A673 (cell line): ENCODE data around the gene SNED1.

Experiments used
- EZH2 ChIP-seq: fragments of 200-600 bp; sonication (generic); IDR thresholded peaks from 2 replicates; pipeline ENCODE4 v1.6.1; 2017; ENCODE audit warnings: borderline replicate concordance, low read depth, mild to moderate bottlenecking, mixed read lengths, antibody characterized with exemption, low read length; ENCODE audit not compliant: poor library complexity, severe bottlenecking
- TF ChIP-seq, protein P1 (sequence below): fragments of 300-800, 200-600 bp; sonication (generic); conservative IDR thresholded peaks from 2 replicates; pipeline ENCODE4 v1.5.1; 2017; ENCODE audit warnings: low read depth, mild to moderate bottlenecking, antibody characterized with exemption, low read length, moderate library complexity, mixed read lengths

DNA sequence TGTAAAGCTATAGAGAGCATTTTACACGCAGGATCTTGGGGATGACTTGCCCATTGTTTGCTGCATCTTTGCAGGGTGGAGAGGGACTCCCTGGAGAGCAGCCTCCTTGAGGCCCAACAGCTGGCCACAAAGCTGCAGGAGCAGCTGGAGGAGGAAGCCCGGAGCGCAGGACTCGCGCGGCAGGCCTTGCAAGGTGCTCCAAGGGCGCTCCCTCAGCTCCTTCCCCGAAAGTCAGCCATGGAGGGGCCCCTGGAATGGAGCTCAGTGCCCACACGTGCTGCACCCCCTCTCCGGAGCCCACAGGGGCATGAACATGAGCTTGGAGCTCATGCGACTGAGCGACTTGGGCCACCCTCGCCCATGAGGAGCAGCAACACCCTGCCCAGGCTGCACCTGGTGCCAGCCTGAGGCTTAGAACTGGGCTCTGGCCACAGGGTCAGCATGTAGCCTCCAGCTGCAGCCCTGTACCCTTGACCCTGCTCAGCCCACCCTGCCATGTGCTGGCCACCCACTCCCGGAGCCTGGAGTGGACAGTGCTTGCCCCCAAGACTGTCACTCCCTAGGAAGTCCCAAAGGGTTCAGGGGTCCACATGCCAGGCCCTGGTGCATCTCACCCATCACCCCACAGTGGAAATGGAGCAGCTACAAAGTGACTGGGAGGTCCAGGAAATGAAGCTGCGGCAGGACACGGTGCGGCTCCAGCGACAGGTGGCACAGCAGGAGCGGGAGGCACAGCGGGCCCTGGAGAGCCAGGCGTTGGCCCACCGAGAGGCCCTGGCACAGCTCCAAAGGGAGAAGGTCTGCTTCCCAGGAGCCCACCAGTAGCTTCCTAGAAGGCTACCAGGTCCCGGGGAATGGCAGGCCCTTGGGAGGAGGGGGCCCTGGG lies 49.3 kb upstream of the SNED1 start:
- TF ChIP-seq, protein P1, sequence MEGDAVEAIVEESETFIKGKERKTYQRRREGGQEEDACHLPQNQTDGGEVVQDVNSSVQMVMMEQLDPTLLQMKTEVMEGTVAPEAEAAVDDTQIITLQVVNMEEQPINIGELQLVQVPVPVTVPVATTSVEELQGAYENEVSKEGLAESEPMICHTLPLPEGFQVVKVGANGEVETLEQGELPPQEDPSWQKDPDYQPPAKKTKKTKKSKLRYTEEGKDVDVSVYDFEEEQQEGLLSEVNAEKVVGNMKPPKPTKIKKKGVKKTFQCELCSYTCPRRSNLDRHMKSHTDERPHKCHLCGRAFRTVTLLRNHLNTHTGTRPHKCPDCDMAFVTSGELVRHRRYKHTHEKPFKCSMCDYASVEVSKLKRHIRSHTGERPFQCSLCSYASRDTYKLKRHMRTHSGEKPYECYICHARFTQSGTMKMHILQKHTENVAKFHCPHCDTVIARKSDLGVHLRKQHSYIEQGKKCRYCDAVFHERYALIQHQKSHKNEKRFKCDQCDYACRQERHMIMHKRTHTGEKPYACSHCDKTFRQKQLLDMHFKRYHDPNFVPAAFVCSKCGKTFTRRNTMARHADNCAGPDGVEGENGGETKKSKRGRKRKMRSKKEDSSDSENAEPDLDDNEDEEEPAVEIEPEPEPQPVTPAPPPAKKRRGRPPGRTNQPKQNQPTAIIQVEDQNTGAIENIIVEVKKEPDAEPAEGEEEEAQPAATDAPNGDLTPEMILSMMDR = no peak
- no peak for TF ChIP-seq EZH2
